D721Med (cell line): ENCODE data around the gene FBXO44.

Experiments used
- DNase-seq: peaks from one replicate; pipeline ENCODE4 v3.0.0; 2011; ENCODE audit warnings: low spot score; ENCODE audit not compliant: insufficient read length
- FAIRE-seq: peaks from 2 replicates; lab custom pipeline; 2011; peaks lifted over from hg19 to GRCh38; lab: Jason Lieb, UNC
- CTCF ChIP-seq: IDR thresholded peaks from 2 replicates; pipeline ENCODE4 v1.5.1; 2012; ENCODE audit warnings: mild to moderate bottlenecking, control low read depth; ENCODE audit not compliant: insufficient read depth; ENCODE audit errors: missing control alignments

Gene FBXO44

DNA sequence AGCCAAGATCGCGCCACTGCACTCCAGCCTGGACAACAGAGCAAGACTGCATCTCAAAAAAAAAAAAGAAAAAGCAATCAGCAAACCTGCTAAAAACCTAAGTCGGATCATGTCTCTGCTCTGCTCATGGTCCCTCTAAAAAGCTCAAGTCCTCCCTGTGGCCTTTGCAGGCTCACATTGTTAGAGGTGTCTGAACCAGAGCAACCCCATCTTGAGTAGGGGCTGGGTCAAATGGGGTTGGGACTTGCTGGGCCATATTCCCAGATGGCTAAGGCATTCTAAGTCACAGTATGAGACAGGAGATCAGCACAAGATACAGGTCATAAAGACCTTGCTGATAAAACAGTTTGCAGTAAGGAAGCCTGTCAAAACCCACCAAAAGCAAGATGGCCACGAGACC, 33.8 kb downstream of the FBXO44 start:
- DNase-seq (no peak), FAIRE-seq (no peak)
- no peak for TF ChIP-seq CTCF

DNA sequence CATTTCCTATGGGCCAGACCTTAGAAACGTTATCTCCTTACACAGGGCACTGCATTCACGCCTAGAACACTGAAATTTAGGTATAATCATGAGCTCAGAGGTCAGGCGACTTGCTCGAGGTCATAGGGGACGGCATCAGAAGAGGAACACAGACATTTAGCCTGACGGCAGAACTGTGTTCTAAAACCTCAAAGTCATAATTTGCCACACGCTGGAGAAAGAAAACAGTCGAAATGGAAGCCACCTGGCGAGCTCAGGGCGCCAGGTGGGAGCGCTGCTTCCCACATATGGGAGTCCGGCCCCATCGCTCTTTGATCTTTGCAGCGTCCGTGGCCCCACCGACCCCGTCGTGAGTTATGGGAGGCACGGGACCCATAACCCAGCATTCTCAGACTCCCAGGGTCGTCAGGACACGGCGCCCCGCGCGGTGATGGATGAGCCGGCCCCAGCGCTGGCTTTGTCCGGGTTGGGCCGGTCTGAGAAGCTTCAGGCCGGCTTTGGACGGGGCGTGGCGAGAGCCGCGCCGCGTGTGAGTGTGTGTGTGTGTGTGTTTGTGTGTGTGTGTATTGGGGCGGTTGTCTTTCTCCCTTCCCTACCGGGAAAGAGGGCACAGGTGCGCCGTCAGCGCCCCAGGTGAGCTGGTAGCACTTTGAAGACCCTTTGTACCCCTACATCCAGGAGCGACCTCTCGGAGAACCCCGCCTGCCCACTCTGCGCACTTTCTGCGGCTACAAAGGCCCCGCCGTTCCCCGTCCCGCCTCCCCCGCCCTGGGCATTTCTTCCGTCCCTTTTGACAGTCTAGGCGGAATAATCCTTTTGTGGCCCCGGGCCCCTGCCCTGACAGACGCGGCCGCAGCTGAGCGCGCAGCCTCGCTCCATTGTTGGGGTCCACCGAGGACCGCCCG, 36.0 kb downstream of the FBXO44 start:
- no peak for TF ChIP-seq CTCF
- no peak for DNase-seq
- FAIRE-seq: no peak

DNA sequence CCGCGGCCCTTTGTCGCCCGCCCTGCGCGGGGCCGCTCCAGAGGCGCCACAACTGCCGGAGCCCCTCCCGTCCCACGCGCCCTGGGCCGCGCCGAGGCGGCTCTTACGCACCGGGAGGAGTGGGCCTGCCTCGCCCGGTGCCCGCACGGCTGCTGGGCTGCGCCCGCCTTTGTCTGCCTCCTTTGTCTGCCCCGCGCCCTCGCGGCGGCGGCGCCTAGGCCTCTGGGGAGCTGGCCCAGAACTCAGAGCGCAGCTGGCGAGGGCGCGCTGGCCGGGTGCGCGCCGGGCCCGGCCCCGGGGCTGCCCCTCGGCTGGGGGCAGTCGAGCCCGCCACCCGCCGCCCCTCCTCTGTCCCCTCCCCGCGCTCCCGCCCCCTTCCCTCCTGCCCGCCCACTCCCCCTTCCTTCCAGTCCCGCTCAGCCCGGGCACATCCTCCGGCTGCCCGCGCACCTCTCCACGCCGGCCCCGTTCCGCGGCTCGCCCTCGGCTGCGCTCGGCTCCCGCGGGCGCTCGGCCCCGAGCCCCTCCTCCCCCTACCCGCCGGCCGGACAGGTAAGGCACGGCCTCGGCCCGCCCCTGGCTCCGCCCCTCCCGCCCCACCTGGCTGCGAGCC, 36.7 kb downstream of the FBXO44 start, which contains the start of gene DRAXIN:
Gene DRAXIN (plus strand): TSS at position 409 of the 613 bp plus-strand sequence. CDS start 14,549 bp downstream, outside the sequence.
- TF ChIP-seq CTCF: no peak
- DNase-seq: no peak

DNA sequence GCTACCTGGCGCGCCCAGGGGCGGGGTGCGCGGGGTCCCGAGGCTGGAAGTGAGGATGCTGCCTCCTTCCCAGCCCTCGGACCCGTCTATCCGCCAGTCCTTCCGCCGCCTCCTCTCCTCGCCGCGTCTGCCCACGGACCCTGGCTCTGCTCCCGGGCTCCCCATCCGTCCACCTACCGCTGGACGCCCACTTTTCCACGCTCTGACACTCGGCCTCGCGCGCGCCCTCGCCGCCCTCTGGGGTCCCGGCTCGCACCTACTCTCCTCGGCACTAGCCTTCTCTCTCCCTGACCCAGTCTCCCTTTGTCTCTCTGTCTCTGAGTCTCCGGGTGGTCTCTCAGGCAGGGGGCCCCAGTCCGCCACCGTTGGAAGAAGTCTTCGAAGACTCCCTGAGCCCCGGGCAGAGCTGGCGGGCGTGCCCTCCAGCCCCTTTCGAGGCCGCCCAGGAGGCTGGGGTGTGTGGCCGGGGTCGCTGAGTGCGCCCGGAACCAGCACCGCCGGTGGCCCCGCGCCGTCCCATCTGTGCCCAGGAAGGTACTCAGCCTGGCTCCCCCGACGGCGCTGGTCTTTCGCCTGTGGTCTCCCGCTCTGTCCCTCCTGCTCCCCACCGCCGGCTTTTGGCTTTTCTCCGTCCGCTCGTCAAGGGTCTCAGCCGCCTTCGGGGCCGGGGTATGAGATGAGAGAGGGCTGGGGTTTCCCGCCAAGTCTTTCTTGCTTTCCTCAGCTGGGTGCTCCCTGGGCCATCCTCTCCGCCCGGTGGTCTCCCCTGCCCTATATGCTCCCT, 37.4 kb downstream of the FBXO44 start:
- FAIRE-seq: no peak
- no peak for TF ChIP-seq CTCF

More for the DNA sequence above, 36.7 kb downstream of the FBXO44 start, which contains the start of gene DRAXIN:
- FAIRE-seq: no peak

DNA sequence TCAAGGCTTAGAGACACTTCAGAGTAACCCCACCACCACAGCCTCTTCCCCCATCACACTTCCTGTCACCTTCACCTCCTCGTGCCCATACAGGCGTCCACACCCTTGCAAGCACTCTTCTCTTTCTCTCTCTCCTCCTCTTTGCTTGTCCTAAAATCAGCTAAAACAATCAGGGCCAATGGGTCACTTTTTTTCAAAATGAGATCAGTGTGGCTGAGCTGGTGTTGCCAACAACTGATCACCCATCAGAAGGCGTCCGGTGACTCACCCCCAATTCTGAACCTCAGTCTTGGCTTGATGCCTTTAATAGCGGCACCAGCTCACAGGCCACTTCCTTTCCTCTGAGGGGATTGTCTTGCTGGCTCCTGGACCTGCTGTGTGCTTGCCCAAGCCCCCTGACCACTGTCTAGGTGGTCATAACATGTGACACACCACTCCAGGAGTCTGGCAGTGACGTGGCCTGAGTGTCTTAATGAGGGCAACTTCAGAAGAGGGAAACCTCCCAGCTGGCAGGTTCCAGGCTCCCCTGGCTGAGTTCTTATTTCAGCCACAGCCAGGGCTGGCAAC, 38.4 kb downstream of the FBXO44 start:
- no peak for DNase-seq
- TF ChIP-seq CTCF: no peak
- FAIRE-seq: no peak

More for the DNA sequence above, 37.4 kb downstream of the FBXO44 start:
- DNase-seq: no peak

DNA sequence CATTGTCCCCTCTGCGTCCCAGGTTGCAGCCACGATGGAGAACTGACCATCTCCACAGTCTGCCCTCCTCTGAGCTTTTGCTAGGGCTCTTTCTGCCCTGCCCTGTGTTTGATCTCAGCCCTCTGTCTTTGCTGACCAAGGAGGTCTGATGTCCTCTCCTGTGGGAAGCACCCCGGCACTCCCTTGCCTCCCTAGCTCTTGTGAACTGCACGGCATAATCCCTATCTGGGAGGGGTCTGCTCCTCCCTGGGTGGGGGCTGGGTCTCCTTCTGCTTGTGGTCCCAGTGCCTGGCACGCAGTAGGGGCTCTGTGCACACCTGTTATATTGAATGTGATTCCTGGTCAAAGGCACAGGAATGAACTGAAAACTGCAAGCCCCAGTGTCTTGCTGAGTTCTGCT, 39.2 kb downstream of the FBXO44 start:
- no peak for FAIRE-seq
- DNase-seq: no peak
- no peak for TF ChIP-seq CTCF
